ENCODE data around the gene FYN.
"Not testable (repeated sequence)": the region's sequence is repeated elsewhere in the genome, so short reads cannot be mapped to it uniquely, and the experiment has no call there.

FYN gene

GRCh38 chr6:111850295-111850937, 22.8 kb downstream of the FYN start:
- no peak for DNase-seq

- no peak for DNase-seq
These were observed 24.0 kb downstream of the FYN start for GRCh38 chr6:111849298-111849697.

GRCh38 chr6:111848262-111848812, 24.9 kb downstream of the FYN start:
- DNase-seq: no peak

- no peak for DNase-seq
These were observed 26.5 kb downstream of the FYN start for GRCh38 chr6:111846492-111847409.

GRCh38 chr6:111846066-111846465, 27.2 kb downstream of the FYN start:
- DNase-seq: no peak

GRCh38 chr6:111845441-111845871, 27.8 kb downstream of the FYN start:
- no peak for DNase-seq

GRCh38 chr6:111844921-111845320, 28.3 kb downstream of the FYN start:
- DNase-seq: peak; percentile 43

- no peak for DNase-seq
These were observed 28.9 kb downstream of the FYN start for GRCh38 chr6:111844376-111844775.

GRCh38 chr6:111843347-111844147, 29.7 kb downstream of the FYN start:
- DNase-seq: no peak

- DNase-seq: peak; percentile 56
These were observed 30.4 kb downstream of the FYN start for GRCh38 chr6:111842891-111843290.

GRCh38 chr6:111842271-111842822, 30.9 kb downstream of the FYN start:
- no peak for DNase-seq

- DNase-seq: peak; percentile 72
These were observed 31.4 kb downstream of the FYN start for GRCh38 chr6:111841822-111842221.

GRCh38 chr6:111840803-111841202, 32.4 kb downstream of the FYN start:
- DNase-seq: no peak

GRCh38 chr6:111838749-111839484, 34.3 kb downstream of the FYN start:
- no peak for DNase-seq

- DNase-seq: no peak
These were observed 35.4 kb downstream of the FYN start for GRCh38 chr6:111837641-111838500.

- no peak for DNase-seq
These were observed 36.2 kb downstream of the FYN start for GRCh38 chr6:111837007-111837406.

GRCh38 chr6:111835807-111836206, 37.4 kb downstream of the FYN start:
- no peak for DNase-seq

- DNase-seq: not testable (repeated sequence)
These were observed 37.9 kb downstream of the FYN start for GRCh38 chr6:111835398-111835797.

- DNase-seq: no peak
These were observed 38.9 kb downstream of the FYN start for GRCh38 chr6:111834356-111834755.

GRCh38 chr6:111832833-111833418, 40.3 kb downstream of the FYN start:
- no peak for DNase-seq

- no peak for DNase-seq
These were observed 41.8 kb downstream of the FYN start for GRCh38 chr6:111831408-111831807.

All from fibroblast of upper back skin (primary cell).